ENCODE data around the gene CAMTA1. TPM values are rescaled to one million over a fixed set of nuclear protein-coding genes. Genes with fewer than 3 reads are reported as not detected.

CAMTA1 gene
- total and polyA plus RNA-seq, 2 experiments from 2014 or later, result 89.0 to 145 TPM

- WGBS (ENCODE audit: low lambda C conversion rate, missing lambda C conversion rate), result 77% methylated on average over 12 of the region's 12 CpGs
- Histone ChIP-seq H2AFZ (no peak overlapping the region), H3K4me1 (ENCODE audit: insufficient read depth) (no peaks in the 10 kb centered on the region), H3K36me3 (replicated peaks; ENCODE audit: insufficient read depth, low read depth) (no peaks in the 10 kb centered on the region), H4K20me1 (ENCODE audit: insufficient read depth, poor library complexity, severe bottlenecking) (no peaks in the 10 kb centered on the region), H3K27me3 (no peaks in the 10 kb centered on the region), H3K27ac (no peak overlapping the region), H3K9me3 (ENCODE audit: low read depth) (no peaks in the 10 kb centered on the region), H3K4me2 (no peak overlapping the region), H3K9me2 (replicated peaks; ENCODE audit: insufficient read depth) (no peaks in the 10 kb centered on the region), H3K4me3 (no peak overlapping the region), H3K79me2 (no peaks in the 10 kb centered on the region)
- TF ChIP-seq CTCF (IDR thresholded peaks at IDR 0.05; ENCODE audit: poor library complexity), result no peak
- no peak for TF ChIP-seq EZH2 (IDR thresholded peaks at IDR 0.05; ENCODE audit: borderline replicate concordance)
- TF ChIP-seq EZH2phosphoT487 (IDR thresholded peaks at IDR 0.05; ENCODE audit: low read depth, severe bottlenecking, unreplicated experiment), result no peak
- no peak for DNase-seq (ENCODE audit: low spot score)
These were observed 467.3 kb downstream of the CAMTA1 start for GRCh38 chr1:7252411-7253117.

GRCh38 chr1:7253118-7253480 lies 467.8 kb downstream of the CAMTA1 start:
- DNase-seq (ENCODE audit: low spot score), result no peak
- Histone ChIP-seq H3K9me3 (ENCODE audit: low read depth) (no peaks in the 10 kb centered on the region), H3K4me1 (ENCODE audit: insufficient read depth) (no peaks in the 10 kb centered on the region), H2AFZ (no peak overlapping the region), H4K20me1 (ENCODE audit: insufficient read depth, poor library complexity, severe bottlenecking) (no peaks in the 10 kb centered on the region), H3K79me2 (no peaks in the 10 kb centered on the region), H3K27ac (no peak overlapping the region), H3K27me3 (no peaks in the 10 kb centered on the region), H3K4me3 (no peak overlapping the region), H3K4me2 (no peak overlapping the region), H3K9me2 (replicated peaks; ENCODE audit: insufficient read depth) (no peaks in the 10 kb centered on the region), H3K36me3 (replicated peaks; ENCODE audit: insufficient read depth, low read depth) (no peaks in the 10 kb centered on the region)
- TF ChIP-seq EZH2 (IDR thresholded peaks at IDR 0.05; ENCODE audit: borderline replicate concordance) (no peak), EZH2phosphoT487 (IDR thresholded peaks at IDR 0.05; ENCODE audit: low read depth, severe bottlenecking, unreplicated experiment) (no peak), CTCF (IDR thresholded peaks at IDR 0.05; ENCODE audit: poor library complexity) (no peak)
- 97% methylated on average over 4 of the region's 4 CpGs for WGBS (ENCODE audit: low lambda C conversion rate, missing lambda C conversion rate)

GRCh38 chr1:7253988-7254587 lies 468.8 kb downstream of the CAMTA1 start:
- Histone ChIP-seq H3K27me3 (no peaks in the 10 kb centered on the region), H3K79me2 (no peaks in the 10 kb centered on the region), H3K4me3 (no peak overlapping the region), H3K4me1 (ENCODE audit: insufficient read depth) (no peaks in the 10 kb centered on the region), H3K36me3 (replicated peaks; ENCODE audit: insufficient read depth, low read depth) (no peaks in the 10 kb centered on the region), H3K27ac (no peak overlapping the region), H2AFZ (no peak overlapping the region), H3K9me3 (ENCODE audit: low read depth) (no peaks in the 10 kb centered on the region), H3K4me2 (no peak overlapping the region), H3K9me2 (replicated peaks; ENCODE audit: insufficient read depth) (no peaks in the 10 kb centered on the region), H4K20me1 (ENCODE audit: insufficient read depth, poor library complexity, severe bottlenecking) (no peaks in the 10 kb centered on the region)
- TF ChIP-seq CTCF (IDR thresholded peaks at IDR 0.05; ENCODE audit: poor library complexity) (no peak), EZH2 (IDR thresholded peaks at IDR 0.05; ENCODE audit: borderline replicate concordance) (no peak)
- DNase-seq (ENCODE audit: low spot score), result no peak
- 93% methylated on average over 11 of the region's 11 CpGs for WGBS (ENCODE audit: low lambda C conversion rate, missing lambda C conversion rate)

Measured in hepatocyte (in vitro differentiated cells).